ENCODE data around the gene ZBTB42. TPM values are rescaled to one million over a fixed set of nuclear protein-coding genes. Genes with fewer than 3 reads are reported as not detected.

Gene ZBTB42
- total and polyA plus RNA-seq, 4 donors: 1.5 to 9.4 (median 4.9) TPM

- 89% methylated on average over 10 of the region's 10 CpGs for WGBS
- TF ChIP-seq TAF1 (conservative IDR thresholded peaks at IDR 0.05) (no peak), GABPA (IDR thresholded peaks at IDR 0.05 in 1 of 2, conservative IDR thresholded peaks at IDR 0.05 in 1 of 2) (no peak), CTCF (IDR thresholded peaks at IDR 0.05; ENCODE audit: low read depth, low read length, missing input control) (no peak), YY1 (IDR thresholded peaks at IDR 0.05) (no peak), NR2F2 (IDR thresholded peaks at IDR 0.05) (no peak), MAX (IDR thresholded peaks at IDR 0.05) (no peak), HNF4G (IDR thresholded peaks at IDR 0.05) (no peak), RXRA (IDR thresholded peaks at IDR 0.05) (no peak), EGR1 (IDR thresholded peaks at IDR 0.05; ENCODE audit: low read depth in 2 of 2) (no peak), REST (IDR thresholded peaks at IDR 0.05) (no peak), FOXA2 (IDR thresholded peaks at IDR 0.05) (no peak), SP1 (IDR thresholded peaks at IDR 0.05) (no peak), JUND (IDR thresholded peaks at IDR 0.05) (no peak), HNF4A (conservative IDR thresholded peaks at IDR 0.05) (no peak), RAD21 (IDR thresholded peaks at IDR 0.05) (no peak)
- TF ChIP-seq, protein P1, sequence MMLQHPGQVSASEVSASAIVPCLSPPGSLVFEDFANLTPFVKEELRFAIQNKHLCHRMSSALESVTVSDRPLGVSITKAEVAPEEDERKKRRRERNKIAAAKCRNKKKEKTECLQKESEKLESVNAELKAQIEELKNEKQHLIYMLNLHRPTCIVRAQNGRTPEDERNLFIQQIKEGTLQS (IDR thresholded peaks at IDR 0.05): no peak
- TF ChIP-seq, protein P2, sequence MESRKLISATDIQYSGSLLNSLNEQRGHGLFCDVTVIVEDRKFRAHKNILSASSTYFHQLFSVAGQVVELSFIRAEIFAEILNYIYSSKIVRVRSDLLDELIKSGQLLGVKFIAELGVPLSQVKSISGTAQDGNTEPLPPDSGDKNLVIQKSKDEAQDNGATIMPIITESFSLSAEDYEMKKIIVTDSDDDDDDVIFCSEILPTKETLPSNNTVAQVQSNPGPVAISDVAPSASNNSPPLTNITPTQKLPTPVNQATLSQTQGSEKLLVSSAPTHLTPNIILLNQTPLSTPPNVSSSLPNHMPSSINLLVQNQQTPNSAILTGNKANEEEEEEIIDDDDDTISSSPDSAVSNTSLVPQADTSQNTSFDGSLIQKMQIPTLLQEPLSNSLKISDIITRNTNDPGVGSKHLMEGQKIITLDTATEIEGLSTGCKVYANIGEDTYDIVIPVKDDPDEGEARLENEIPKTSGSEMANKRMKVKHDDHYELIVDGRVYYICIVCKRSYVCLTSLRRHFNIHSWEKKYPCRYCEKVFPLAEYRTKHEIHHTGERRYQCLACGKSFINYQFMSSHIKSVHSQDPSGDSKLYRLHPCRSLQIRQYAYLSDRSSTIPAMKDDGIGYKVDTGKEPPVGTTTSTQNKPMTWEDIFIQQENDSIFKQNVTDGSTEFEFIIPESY (IDR thresholded peaks at IDR 0.05): no peak
- Histone ChIP-seq H3K4me1 (ENCODE audit: control insufficient read depth in 4 of 4, insufficient read depth in 4 of 4, low read length in 3 of 4) (peaks cover 4 to 25% (median 13%) of the 10 kb centered on the region in 4 donors), H3K27me3 (ENCODE audit: control insufficient read depth in 4 of 4, insufficient read depth in 4 of 4, low read length in 3 of 4) (no peaks in the 10 kb centered on the region), H3K9me3 (ENCODE audit: control insufficient read depth in 4 of 4, low read length in 3 of 4) (no peaks in the 10 kb centered on the region), H3K9ac (ENCODE audit: low read depth in 1 of 2, low read length in 2 of 2) (no peak overlapping the region), H3K36me3 (ENCODE audit: control insufficient read depth in 4 of 4, insufficient read depth in 3 of 4, low read depth in 1 of 4, low read length in 3 of 4) (no peaks in the 10 kb centered on the region), H3K27ac (ENCODE audit: low read depth in 1 of 2, low read length in 2 of 2) (no peak overlapping the region), H3K4me3 (ENCODE audit: low read depth in 1 of 3, low read length in 3 of 3) (no peak overlapping the region)
- no peak for DNase-seq (ENCODE audit: low spot score)
Observed at GRCh38 chr14:104806625-104807465, 5.9 kb downstream of the ZBTB42 start.

Data from liver (tissue), 9 donors.